SU-DHL-6 (cell line): ENCODE results near the gene PRR23E.

Experiments
- EZH2phosphoT487 ChIP-seq: fragments of 200-600 bp; sonication (generic), shearing (Covaris generic); conservative IDR thresholded peaks from 2 replicates; pipeline ENCODE4 v1.6.1; 2018; ENCODE audit warnings: mild to moderate bottlenecking, antibody characterized with exemption, low read length, moderate library complexity, mixed read lengths
- TF ChIP-seq, protein P1 (sequence below): fragments of 200-600 bp; sonication (generic); IDR thresholded peaks from one replicate; pipeline ENCODE4 v1.5.1; 2017; ENCODE audit warnings: antibody characterized with exemption, mild to moderate bottlenecking, low read length, moderate library complexity; ENCODE audit not compliant: insufficient read depth, poor library complexity, severe bottlenecking

DNA sequence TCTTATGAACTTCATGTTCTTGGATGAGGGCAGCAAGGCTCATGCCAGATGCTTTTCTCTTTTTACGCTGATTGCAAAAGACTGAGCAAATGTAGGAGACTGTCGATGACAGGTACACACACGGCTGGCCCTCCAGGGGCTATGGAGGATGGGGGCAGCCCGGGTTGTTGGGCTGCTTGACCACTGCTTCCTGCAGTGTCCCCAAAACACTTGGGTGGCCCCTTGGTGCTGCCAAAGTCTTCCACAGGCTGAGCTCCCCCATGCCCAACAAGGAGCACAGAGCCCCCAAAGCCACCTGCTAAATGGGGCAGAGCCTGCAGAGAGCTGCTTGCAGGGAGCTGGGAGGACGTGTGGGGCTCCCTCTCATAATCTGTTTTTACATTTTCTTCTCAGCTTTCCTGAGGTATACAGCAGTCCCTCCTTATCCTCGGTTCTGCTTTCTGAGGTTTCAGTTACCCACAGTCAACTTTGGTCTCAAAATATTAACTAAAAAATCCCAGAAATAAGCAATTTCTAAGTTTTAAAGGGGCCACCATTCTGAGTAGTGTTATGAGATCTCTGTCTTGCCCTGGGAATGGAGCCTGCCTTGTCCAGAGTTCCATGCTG, 7.3 kb downstream of the PRR23E start:
- TF ChIP-seq, protein P1, sequence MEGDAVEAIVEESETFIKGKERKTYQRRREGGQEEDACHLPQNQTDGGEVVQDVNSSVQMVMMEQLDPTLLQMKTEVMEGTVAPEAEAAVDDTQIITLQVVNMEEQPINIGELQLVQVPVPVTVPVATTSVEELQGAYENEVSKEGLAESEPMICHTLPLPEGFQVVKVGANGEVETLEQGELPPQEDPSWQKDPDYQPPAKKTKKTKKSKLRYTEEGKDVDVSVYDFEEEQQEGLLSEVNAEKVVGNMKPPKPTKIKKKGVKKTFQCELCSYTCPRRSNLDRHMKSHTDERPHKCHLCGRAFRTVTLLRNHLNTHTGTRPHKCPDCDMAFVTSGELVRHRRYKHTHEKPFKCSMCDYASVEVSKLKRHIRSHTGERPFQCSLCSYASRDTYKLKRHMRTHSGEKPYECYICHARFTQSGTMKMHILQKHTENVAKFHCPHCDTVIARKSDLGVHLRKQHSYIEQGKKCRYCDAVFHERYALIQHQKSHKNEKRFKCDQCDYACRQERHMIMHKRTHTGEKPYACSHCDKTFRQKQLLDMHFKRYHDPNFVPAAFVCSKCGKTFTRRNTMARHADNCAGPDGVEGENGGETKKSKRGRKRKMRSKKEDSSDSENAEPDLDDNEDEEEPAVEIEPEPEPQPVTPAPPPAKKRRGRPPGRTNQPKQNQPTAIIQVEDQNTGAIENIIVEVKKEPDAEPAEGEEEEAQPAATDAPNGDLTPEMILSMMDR, result no peak
- TF ChIP-seq EZH2phosphoT487, result no peak
